Psoas muscle (tissue), 8 donors: ENCODE results near the gene F2RL3. TPM values are rescaled to one million over a fixed set of nuclear protein-coding genes. Genes with fewer than 3 reads are reported as not detected.

Experiments
- ATAC-seq, 4 donors: fragments of 200-7000 bp; cut with Tn5 transposase; one replicate each; pipeline ENCODE4 v1.9.1; 2020; ENCODE audit warnings: moderate library complexity in 3 of 4, mild to moderate bottlenecking in 2 of 4
- DNase-seq, 2 donors: peaks; one replicate each; pipeline ENCODE4 v3.0.0-alpha.2; 2020
- H3K27ac ChIP-seq: fragments of 200-600 bp; one replicate; pipeline ENCODE4 v1.8.0; 2022
- H3K27me3 ChIP-seq, 3 donors: fragments of 200-600 bp in 1 of 3; one replicate each; pipeline versions ENCODE4 v1.6.1 to v1.8.0; 2013 to 2022; ENCODE audit warnings: low read length in 2 of 3, mild to moderate bottlenecking in 2 of 3, moderate library complexity in 1 of 3; ENCODE audit not compliant: insufficient read depth in 3 of 3
- H3K36me3 ChIP-seq, 2 donors: fragments of 200-600 bp in 1 of 2; one replicate each; pipeline versions ENCODE4 v1.6.1 to v1.8.0; 2013 to 2022; ENCODE audit warnings: low read depth in 1 of 2, mild to moderate bottlenecking in 1 of 2, moderate library complexity in 1 of 2; ENCODE audit not compliant: insufficient read depth in 1 of 2
- H3K4me1 ChIP-seq: fragments of 200-600 bp; one replicate; pipeline ENCODE4 v1.8.0; 2022
- H3K4me3 ChIP-seq: fragments of 200-600 bp; one replicate; pipeline ENCODE4 v1.8.0; 2022; ENCODE audit warnings: mild to moderate bottlenecking
- H3K9me3 ChIP-seq: fragments of 200-600 bp; one replicate; pipeline ENCODE4 v1.8.0; 2022
- CTCF ChIP-seq: fragments of 200-600 bp; IDR thresholded peaks from one replicate; pipeline ENCODE4 v1.8.0; 2022; ENCODE audit warnings: antibody characterized with exemption
- WGBS, 3 donors: extraction: QIAGEN DNeasy Blood & Tissue Kit; methylation state at CpG; one replicate each; pipeline versions ENCODE4 v1.1.6 to v1.1.7; 2013; 5-methylcytosine and 5-hydroxymethylcytosine counted together
- intact Hi-C, 2 donors: fragments of 100-400 bp; cut with DNase I; formaldehyde crosslinking; loops; one replicate each; pipeline versions ENCODE4 v1.11.0 to v1.14.2; 2022
- polyA plus RNA-seq, 3 donors: library from polyadenylated mRNA; stranded (reverse); fragments of 200-250 nt; gene quantifications; one replicate each; pipeline ENCODE4 v1.2.3, GENCODE V29; 2013
- total RNA-seq, 4 donors: library from RNA; stranded (reverse); fragmentation: NEBNext Ultra II Directional in 2 of 4; extraction: Animal tissue kit (Norgen Biotek cat#: 25700) in 2 of 4; gene quantifications; one replicate each; pipeline versions ENCODE4 v1.2.1 to v1.2.4, GENCODE V29; 2021 to 2023
- donor health status: healthy with polysubstance abuse.
- donor health status: DM: no; HTN: no; CAD: no; lungs with moderate emphysema.
- donor health status: Bipolar disorder and iron deficiency.
- donor health status: healthy.
- donor health status: DM: yes; HTN: yes; CAD: no.
- donor health status: DM: no; HTN: no; CAD: no.
- donor health status: DM: no; HTN: no; CAD: no.
- donor health status: DM: yes; HTN: yes; CAD: no.

Gene F2RL3
- total and polyA plus RNA-seq, 7 donors: 0.27 to 4.5 (median 1.4) TPM

- no peaks in the 10 kb centered on the region for H3K9me3 ChIP-seq
- H3K36me3 ChIP-seq: peaks cover 10 to 100% of the 10 kb centered on the region in 2 donors
- H3K27me3 ChIP-seq: no peaks in the 10 kb centered on the region
- intact Hi-C loops: no loop called here
- no peaks in the 10 kb centered on the region for H3K4me1 ChIP-seq
- 92 to 94% (median 93%) methylated on average over 1 of the region's 1 CpG for WGBS, 3 donors
- H3K27ac ChIP-seq: no peak overlapping the region
- no peak overlapping the region for H3K4me3 ChIP-seq
- DNase-seq (no peak), ATAC-seq (no peak)
- no peak for TF ChIP-seq CTCF
Observed at GRCh38 chr19:16849168-16849567, 39.6 kb upstream of the F2RL3 start.

- WGBS, 3 donors: 95 to 97% (median 96%) methylated on average over 4 of the region's 4 CpGs
- Histone ChIP-seq H3K27ac (no peak overlapping the region), H3K9me3 (no peaks in the 10 kb centered on the region), H3K4me3 (no peak overlapping the region), H3K36me3 (peaks cover 10 to 100% of the 10 kb centered on the region in 2 donors), H3K4me1 (no peaks in the 10 kb centered on the region), H3K27me3 (no peaks in the 10 kb centered on the region)
- no peak for ATAC-seq
- intact Hi-C loops: no loop called here
- no peak for DNase-seq
- no peak for TF ChIP-seq CTCF
Observed at GRCh38 chr19:16850133-16850532, 38.7 kb upstream of the F2RL3 start.

GRCh38 chr19:16851031-16851712 lies 37.6 kb upstream of the F2RL3 start:
- Histone ChIP-seq H3K27ac (no peak overlapping the region), H3K4me1 (no peaks in the 10 kb centered on the region), H3K36me3 (peaks cover 10 to 100% of the 10 kb centered on the region in 2 donors), H3K9me3 (no peaks in the 10 kb centered on the region), H3K4me3 (no peak overlapping the region), H3K27me3 (no peaks in the 10 kb centered on the region)
- intact Hi-C loops: no loop called here
- WGBS, 3 donors: 91 to 94% (median 93%) methylated on average over 33 of the region's 33 CpGs
- DNase-seq (no peak), ATAC-seq (no peak)
- TF ChIP-seq CTCF: no peak

GRCh38 chr19:16853066-16853465 lies 35.7 kb upstream of the F2RL3 start:
- no peak overlapping the region for H3K27ac ChIP-seq
- no peak for TF ChIP-seq CTCF
- no peaks in the 10 kb centered on the region for H3K9me3 ChIP-seq
- no peaks in the 10 kb centered on the region for H3K4me1 ChIP-seq
- no peak overlapping the region for H3K4me3 ChIP-seq
- H3K36me3 ChIP-seq: peaks cover 10 to 93% of the 10 kb centered on the region in 2 donors
- no peak for DNase-seq
- intact Hi-C loops: no loop called here
- no peaks in the 10 kb centered on the region for H3K27me3 ChIP-seq
- no peak for ATAC-seq
- WGBS, 3 donors: 91 to 95% (median 93%) methylated on average over 7 of the region's 7 CpGs

GRCh38 chr19:16856091-16856490 lies 32.7 kb upstream of the F2RL3 start:
- TF ChIP-seq CTCF: no peak
- H3K27me3 ChIP-seq: no peaks in the 10 kb centered on the region
- ATAC-seq: no peak
- no peak for DNase-seq
- no peaks in the 10 kb centered on the region for H3K9me3 ChIP-seq
- peaks cover 10 to 71% of the 10 kb centered on the region in 2 donors for H3K36me3 ChIP-seq
- no peak overlapping the region for H3K4me3 ChIP-seq
- no peak overlapping the region for H3K27ac ChIP-seq
- intact Hi-C loops: no loop called here
- WGBS, 3 donors: 88 to 96% (median 90%) methylated on average over 9 of the region's 9 CpGs
- H3K4me1 ChIP-seq: no peaks in the 10 kb centered on the region
